Right atrium auricular region (tissue), 2 donors: Measurements from ENCODE around the gene WDR45. TPM values are rescaled to one million over a fixed set of nuclear protein-coding genes. Genes with fewer than 3 reads are reported as not detected.
A peak's percentile ranks its signal among the peaks of the same experiment; 100 is the strongest.

ENCODE experiments used
- DNase-seq: peaks from one replicate; pipeline ENCODE4 v3.0.0-alpha.2; 2019; ENCODE audit warnings: low spot score
- H3K27ac ChIP-seq, 2 donors: fragments of 200-600 bp; sonication (generic); 1 replicate in 1 of 2; 2 replicates in 1 of 2; pipeline ENCODE4 v1.5.1; 2016 to 2019
- H3K27me3 ChIP-seq, 2 donors: fragments of 200-600 bp; sonication (generic); one replicate each; pipeline versions ENCODE4 v1.5.1 to v1.6.0; 2017 to 2019
- H3K36me3 ChIP-seq: fragments of 200-600 bp; sonication (generic); one replicate; pipeline ENCODE4 v1.5.1; 2016
- H3K4me1 ChIP-seq, 2 donors: fragments of 200-600 bp; sonication (generic); one replicate each; pipeline versions ENCODE4 v1.5.1 to v1.6.0; 2017 to 2019
- H3K4me3 ChIP-seq, 2 donors: fragments of 200-600 bp; sonication (generic); 1 replicate in 1 of 2; 2 replicates in 1 of 2; pipeline ENCODE4 v1.5.1; 2017 to 2019; ENCODE audit warnings: mild to moderate bottlenecking in 1 of 2, moderate library complexity in 1 of 2
- H3K9me3 ChIP-seq, 2 donors: fragments of 200-600 bp; sonication (generic); one replicate each; pipeline ENCODE4 v1.5.1; 2019
- CTCF ChIP-seq, 2 donors: fragments of 200-600 bp; sonication (generic); IDR thresholded peaks; one replicate each; pipeline ENCODE4 v1.5.1; 2019; ENCODE audit warnings: antibody characterized with exemption in 2 of 2
- total RNA-seq, 2 donors: library from RNA; depleted of rRNA; stranded (reverse); fragments of >200 nt; gene quantifications; one replicate each; pipeline ENCODE4 v1.1.0, GENCODE V29; 2016

WDR45 gene
- total RNA-seq, 2 donors from 2014 or later, result 78.3 to 117 TPM

DNA sequence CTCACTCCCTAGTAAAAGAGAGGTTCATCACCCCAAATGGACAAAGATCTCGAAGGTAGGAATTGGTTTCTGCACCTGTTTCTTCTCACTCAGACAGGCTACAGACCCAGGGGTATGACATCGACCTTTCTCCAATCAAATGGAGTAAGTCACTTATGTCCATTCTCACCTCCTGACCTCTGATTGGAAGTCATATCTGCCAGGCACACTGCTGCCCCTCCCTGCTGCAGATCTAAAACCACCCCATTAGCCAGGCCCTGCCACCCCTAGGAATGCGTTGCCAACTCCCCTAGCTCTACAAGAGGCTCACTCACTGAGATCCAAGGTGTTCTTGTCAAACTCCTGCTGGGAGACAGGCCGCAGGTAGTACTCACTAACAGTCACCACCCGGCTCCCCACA, 37.0 kb upstream of the WDR45 start:
- no peak for TF ChIP-seq CTCF (IDR thresholded peaks at IDR 0.05)

GRCh38 chrX:49116076-49116475, 36.4 kb upstream of the WDR45 start:
- Histone ChIP-seq H3K4me3 (no peak overlapping the region), H3K27me3 (no peaks in the 10 kb centered on the region), H3K27ac (no peak overlapping the region), H3K36me3 (peaks cover 24% of the 10 kb centered on the region), H3K9me3 (no peaks in the 10 kb centered on the region), H3K4me1 (no peaks in the 10 kb centered on the region)
- TF ChIP-seq CTCF (IDR thresholded peaks at IDR 0.05), result no peak
- no peak for DNase-seq

More for the DNA sequence above, 37.0 kb upstream of the WDR45 start:
- peaks cover 24% of the 10 kb centered on the region for H3K36me3 ChIP-seq
- H3K4me1 ChIP-seq, result no peaks in the 10 kb centered on the region
- DNase-seq, result no peak
- no peak overlapping the region for H3K27ac ChIP-seq
- no peaks in the 10 kb centered on the region for H3K9me3 ChIP-seq
- H3K27me3 ChIP-seq, result no peaks in the 10 kb centered on the region
- H3K4me3 ChIP-seq, result no peak overlapping the region

DNA sequence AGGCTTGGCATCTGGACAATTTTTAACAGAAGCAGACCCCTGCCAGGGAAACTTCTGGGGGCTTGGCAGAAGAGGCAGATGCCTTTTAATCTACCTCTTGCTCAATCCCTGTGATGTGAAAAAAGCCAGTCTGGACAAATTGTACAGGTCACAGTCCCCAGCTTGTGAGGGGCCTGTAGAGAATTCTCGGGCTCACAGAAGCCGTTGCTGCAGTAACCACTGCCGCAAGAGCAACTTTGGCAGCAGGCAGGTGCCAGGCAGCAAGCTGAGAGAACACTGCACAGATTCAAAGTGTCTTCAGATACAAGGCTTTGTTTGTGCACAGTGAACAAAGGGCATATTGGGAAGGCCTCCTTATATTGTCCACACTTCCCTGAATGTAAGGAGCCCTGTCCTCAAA, 32.1 kb upstream of the WDR45 start:
- no peaks in the 10 kb centered on the region for H3K27me3 ChIP-seq
- no peak for DNase-seq
- H3K27ac ChIP-seq, result no peak overlapping the region
- H3K4me3 ChIP-seq, result no peak overlapping the region
- no peaks in the 10 kb centered on the region for H3K4me1 ChIP-seq
- H3K9me3 ChIP-seq, result no peaks in the 10 kb centered on the region
- no peak for TF ChIP-seq CTCF (IDR thresholded peaks at IDR 0.05)
- peaks cover 24% of the 10 kb centered on the region for H3K36me3 ChIP-seq

GRCh38 chrX:49110417-49110816, 30.7 kb upstream of the WDR45 start:
- H3K4me1 ChIP-seq, result no peaks in the 10 kb centered on the region
- H3K27ac ChIP-seq, result no peak overlapping the region
- no peaks in the 10 kb centered on the region for H3K27me3 ChIP-seq
- H3K4me3 ChIP-seq, result no peak overlapping the region
- H3K9me3 ChIP-seq, result no peaks in the 10 kb centered on the region
- peaks cover 16% of the 10 kb centered on the region for H3K36me3 ChIP-seq
- no peak for TF ChIP-seq CTCF (IDR thresholded peaks at IDR 0.05)
- DNase-seq, result no peak

DNA sequence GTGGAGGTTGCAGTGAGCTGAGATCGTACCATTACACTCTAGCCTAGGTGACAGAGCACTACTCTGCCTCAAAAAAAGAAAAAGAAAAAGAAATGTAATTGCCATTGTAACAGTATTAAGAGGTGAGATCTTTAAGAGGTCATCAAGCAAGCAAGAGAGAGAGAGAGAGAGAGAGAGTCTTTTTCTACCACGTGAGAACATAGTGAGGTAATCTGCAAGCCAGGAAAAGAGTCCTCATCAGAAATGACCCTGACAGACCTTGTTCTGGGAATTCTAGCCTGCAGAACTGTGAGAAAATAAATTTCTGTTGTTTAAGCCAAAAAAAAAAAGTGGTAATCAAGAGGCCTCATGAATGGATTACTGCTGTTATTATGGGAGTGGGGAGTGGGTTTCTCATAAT, 29.0 kb upstream of the WDR45 start:
- no peaks in the 10 kb centered on the region for H3K9me3 ChIP-seq
- no peak for TF ChIP-seq CTCF (IDR thresholded peaks at IDR 0.05)
- no peak for DNase-seq

GRCh38 chrX:49106930-49107329, 27.2 kb upstream of the WDR45 start:
- no peaks in the 10 kb centered on the region for H3K27me3 ChIP-seq
- no peak overlapping the region for H3K4me3 ChIP-seq
- no peaks in the 10 kb centered on the region for H3K4me1 ChIP-seq
- H3K9me3 ChIP-seq, result no peaks in the 10 kb centered on the region
- DNase-seq, result peak; percentile 58
- H3K27ac ChIP-seq, result no peak overlapping the region
- peak in 1 of 2 donors; percentile 49 for TF ChIP-seq CTCF (IDR thresholded peaks at IDR 0.05)
- H3K36me3 ChIP-seq, result no peaks in the 10 kb centered on the region

More for the DNA sequence above, 29.0 kb upstream of the WDR45 start:
- Histone ChIP-seq H3K27me3 (no peaks in the 10 kb centered on the region), H3K27ac (no peak overlapping the region), H3K4me3 (no peak overlapping the region), H3K4me1 (no peaks in the 10 kb centered on the region), H3K36me3 (peaks cover 12% of the 10 kb centered on the region)
